OCI-LY1 (cell line): ENCODE data around the gene WIPF1.

Source experiments
- EZH2 ChIP-seq: fragments of 200-600 bp; sonication (generic), shearing (Covaris generic); IDR thresholded peaks from 2 replicates; pipeline ENCODE4 v1.8.0; 2017; ENCODE audit warnings: borderline replicate concordance, mixed run types, mild to moderate bottlenecking, antibody characterized with exemption, low read length, moderate library complexity, mixed read lengths
- TF ChIP-seq, protein P1 (sequence below): fragments of 200-600 bp; sonication (generic), shearing (Covaris generic); IDR thresholded peaks from 2 replicates; pipeline ENCODE4 v1.5.1; 2017; ENCODE audit warnings: mild to moderate bottlenecking, antibody characterized with exemption, low read length, moderate library complexity, mixed read lengths

DNA sequence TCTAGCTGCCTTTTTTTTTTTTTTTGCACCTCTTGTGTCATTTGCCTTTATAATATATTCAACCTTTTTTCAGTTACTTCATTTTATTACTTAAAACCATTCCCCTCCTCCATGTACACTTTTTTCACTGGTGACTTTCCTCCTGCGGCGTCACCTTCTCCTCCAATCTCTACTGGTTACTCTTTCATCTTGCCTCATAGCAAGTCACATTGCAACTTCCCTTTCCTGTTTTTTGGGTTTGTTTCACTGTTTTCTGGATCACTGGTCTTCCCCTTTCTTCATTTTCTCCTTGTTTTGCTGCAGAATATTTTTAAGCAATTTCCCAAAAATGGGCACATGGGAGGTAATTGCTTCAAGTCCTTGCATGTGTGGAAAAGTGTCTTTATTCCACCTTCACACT, 73.1 kb downstream of the WIPF1 start:
- TF ChIP-seq, protein P1, sequence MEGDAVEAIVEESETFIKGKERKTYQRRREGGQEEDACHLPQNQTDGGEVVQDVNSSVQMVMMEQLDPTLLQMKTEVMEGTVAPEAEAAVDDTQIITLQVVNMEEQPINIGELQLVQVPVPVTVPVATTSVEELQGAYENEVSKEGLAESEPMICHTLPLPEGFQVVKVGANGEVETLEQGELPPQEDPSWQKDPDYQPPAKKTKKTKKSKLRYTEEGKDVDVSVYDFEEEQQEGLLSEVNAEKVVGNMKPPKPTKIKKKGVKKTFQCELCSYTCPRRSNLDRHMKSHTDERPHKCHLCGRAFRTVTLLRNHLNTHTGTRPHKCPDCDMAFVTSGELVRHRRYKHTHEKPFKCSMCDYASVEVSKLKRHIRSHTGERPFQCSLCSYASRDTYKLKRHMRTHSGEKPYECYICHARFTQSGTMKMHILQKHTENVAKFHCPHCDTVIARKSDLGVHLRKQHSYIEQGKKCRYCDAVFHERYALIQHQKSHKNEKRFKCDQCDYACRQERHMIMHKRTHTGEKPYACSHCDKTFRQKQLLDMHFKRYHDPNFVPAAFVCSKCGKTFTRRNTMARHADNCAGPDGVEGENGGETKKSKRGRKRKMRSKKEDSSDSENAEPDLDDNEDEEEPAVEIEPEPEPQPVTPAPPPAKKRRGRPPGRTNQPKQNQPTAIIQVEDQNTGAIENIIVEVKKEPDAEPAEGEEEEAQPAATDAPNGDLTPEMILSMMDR: no peak
- TF ChIP-seq EZH2: no peak
